Stimulated activated CD8-positive, alpha-beta memory T cell treated with anti-CD3 and anti-CD28 coated beads, Interleukin-15, amount 100 ng/mL, for 4 hours (primary cell): ENCODE measurements around the gene IGF2R.
"Not testable (repeated sequence)": the region's sequence is repeated elsewhere in the genome, so short reads cannot be mapped to it uniquely, and the experiment has no call there.

Experiments
- DNase-seq, 2 donors: peaks; one replicate each; pipeline ENCODE4 v3.0.0-alpha.2; 2020; ENCODE audit warnings: low read depth in 2 of 2

The IGF2R gene

GRCh38 chr6:160137989-160138835 is 169.3 kb downstream of the IGF2R start:
- DNase-seq, result peak in 1 of 2 donors; percentile 18

GRCh38 chr6:160138839-160139419 is 170.0 kb downstream of the IGF2R start:
- no peak for DNase-seq

- no peak for DNase-seq
These were observed 170.6 kb downstream of the IGF2R start for GRCh38 chr6:160139420-160139851.

- not testable (repeated sequence) for DNase-seq
These were observed 171.6 kb downstream of the IGF2R start for GRCh38 chr6:160140493-160140892.

GRCh38 chr6:160141001-160141726 is 172.3 kb downstream of the IGF2R start:
- DNase-seq, result no peak

- no peak for DNase-seq
These were observed 173.3 kb downstream of the IGF2R start for GRCh38 chr6:160142115-160142715.

- DNase-seq, result no peak
These were observed 177.7 kb downstream of the IGF2R start for GRCh38 chr6:160146454-160147145.

- DNase-seq, result no peak
These were observed 178.3 kb downstream of the IGF2R start for GRCh38 chr6:160147146-160147536.

GRCh38 chr6:160154471-160154870 is 185.6 kb downstream of the IGF2R start:
- no peak for DNase-seq

- no peak for DNase-seq
These were observed 188.0 kb downstream of the IGF2R start for GRCh38 chr6:160156842-160157241.

- no peak for DNase-seq
These were observed 191.6 kb downstream of the IGF2R start for GRCh38 chr6:160160450-160160849.
